Measurements from ENCODE around the gene AFF2. TPM values are rescaled to one million over a fixed set of nuclear protein-coding genes. Genes with fewer than 3 reads are reported as not detected.

Gene AFF2
- total RNA-seq, 1 donor from 2014 or later, result 0.74 TPM

GRCh38 chrX:148723551-148723950 is 223.1 kb downstream of the AFF2 start:
- intact Hi-C loops (cut with DNase I), result no loop called here
- no peaks in the 10 kb centered on the region for H3K9me3 ChIP-seq
- H3K27ac ChIP-seq, result no peak overlapping the region
- no peak for TF ChIP-seq POLR2AphosphoS5 (IDR thresholded peaks at IDR 0.05; ENCODE audit: insufficient read depth in 1 of 2, low read depth in 1 of 2)
- TF ChIP-seq POLR2A (IDR thresholded peaks at IDR 0.05), result no peak
- no peak for TF ChIP-seq CTCF (IDR thresholded peaks at IDR 0.05)
- no peak for DNase-seq (ENCODE audit: extremely low spot score in 2 of 2)
- H3K4me3 ChIP-seq, result no peak overlapping the region
- no peaks in the 10 kb centered on the region for H3K27me3 ChIP-seq
- H3K4me1 ChIP-seq, result no peaks in the 10 kb centered on the region
- no peaks in the 10 kb centered on the region for H3K36me3 ChIP-seq

- DNase-seq (ENCODE audit: extremely low spot score in 2 of 2), result no peak
- no peak for TF ChIP-seq CTCF (IDR thresholded peaks at IDR 0.05)
- no peak for TF ChIP-seq POLR2AphosphoS5 (IDR thresholded peaks at IDR 0.05; ENCODE audit: insufficient read depth in 1 of 2, low read depth in 1 of 2)
- no peak for TF ChIP-seq POLR2A (IDR thresholded peaks at IDR 0.05)
- H3K27me3 ChIP-seq, result no peaks in the 10 kb centered on the region
- no peaks in the 10 kb centered on the region for H3K9me3 ChIP-seq
- no peaks in the 10 kb centered on the region for H3K4me1 ChIP-seq
- no peaks in the 10 kb centered on the region for H3K36me3 ChIP-seq
- no peak overlapping the region for H3K4me3 ChIP-seq
- intact Hi-C loops (cut with DNase I), result no loop called here
- H3K27ac ChIP-seq, result no peak overlapping the region
Observed at GRCh38 chrX:148728901-148729300, 228.5 kb downstream of the AFF2 start.

- no peak for TF ChIP-seq CTCF (IDR thresholded peaks at IDR 0.05)
- no peak for TF ChIP-seq POLR2AphosphoS5 (IDR thresholded peaks at IDR 0.05; ENCODE audit: insufficient read depth in 1 of 2, low read depth in 1 of 2)
- TF ChIP-seq POLR2A (IDR thresholded peaks at IDR 0.05), result no peak
- Histone ChIP-seq H3K27ac (no peak overlapping the region), H3K27me3 (no peaks in the 10 kb centered on the region), H3K9me3 (no peaks in the 10 kb centered on the region), H3K36me3 (no peaks in the 10 kb centered on the region), H3K4me1 (no peaks in the 10 kb centered on the region), H3K4me3 (no peak overlapping the region)
- intact Hi-C loops (cut with DNase I), result no loop called here
- no peak for DNase-seq (ENCODE audit: extremely low spot score in 2 of 2)
Observed at GRCh38 chrX:148732743-148733142, 232.3 kb downstream of the AFF2 start.

- no peak for DNase-seq (ENCODE audit: extremely low spot score in 2 of 2)
- TF ChIP-seq POLR2AphosphoS5 (IDR thresholded peaks at IDR 0.05; ENCODE audit: insufficient read depth in 1 of 2, low read depth in 1 of 2) (no peak), POLR2A (IDR thresholded peaks at IDR 0.05) (no peak), CTCF (IDR thresholded peaks at IDR 0.05) (no peak)
- intact Hi-C loops (cut with DNase I), result no loop called here
- no peaks in the 10 kb centered on the region for H3K9me3 ChIP-seq
- no peak overlapping the region for H3K27ac ChIP-seq
- H3K4me3 ChIP-seq, result no peak overlapping the region
- H3K36me3 ChIP-seq, result no peaks in the 10 kb centered on the region
- no peaks in the 10 kb centered on the region for H3K27me3 ChIP-seq
- no peaks in the 10 kb centered on the region for H3K4me1 ChIP-seq
Observed at GRCh38 chrX:148741441-148741840, 241.0 kb downstream of the AFF2 start.

GRCh38 chrX:148755111-148755510 is 254.7 kb downstream of the AFF2 start:
- Histone ChIP-seq H3K27me3 (no peaks in the 10 kb centered on the region), H3K9me3 (no peaks in the 10 kb centered on the region), H3K27ac (no peak overlapping the region), H3K4me3 (no peak overlapping the region), H3K36me3 (no peaks in the 10 kb centered on the region), H3K4me1 (no peaks in the 10 kb centered on the region)
- intact Hi-C loops (cut with DNase I), result no loop called here
- no peak for DNase-seq (ENCODE audit: extremely low spot score in 2 of 2)
- no peak for TF ChIP-seq POLR2AphosphoS5 (IDR thresholded peaks at IDR 0.05; ENCODE audit: insufficient read depth in 1 of 2, low read depth in 1 of 2)
- no peak for TF ChIP-seq CTCF (IDR thresholded peaks at IDR 0.05)
- no peak for TF ChIP-seq POLR2A (IDR thresholded peaks at IDR 0.05)
